NCI-H82 (cell line): Measurements from ENCODE around the gene TTC39C.
"Not testable (repeated sequence)": the region's sequence is repeated elsewhere in the genome, so short reads cannot be mapped to it uniquely, and the experiment has no call there.

Experiments used
- DNase-seq: peaks from one replicate; lab custom pipeline; 2025; lab: John Stamatoyannopoulos, UW

The TTC39C gene

DNA sequence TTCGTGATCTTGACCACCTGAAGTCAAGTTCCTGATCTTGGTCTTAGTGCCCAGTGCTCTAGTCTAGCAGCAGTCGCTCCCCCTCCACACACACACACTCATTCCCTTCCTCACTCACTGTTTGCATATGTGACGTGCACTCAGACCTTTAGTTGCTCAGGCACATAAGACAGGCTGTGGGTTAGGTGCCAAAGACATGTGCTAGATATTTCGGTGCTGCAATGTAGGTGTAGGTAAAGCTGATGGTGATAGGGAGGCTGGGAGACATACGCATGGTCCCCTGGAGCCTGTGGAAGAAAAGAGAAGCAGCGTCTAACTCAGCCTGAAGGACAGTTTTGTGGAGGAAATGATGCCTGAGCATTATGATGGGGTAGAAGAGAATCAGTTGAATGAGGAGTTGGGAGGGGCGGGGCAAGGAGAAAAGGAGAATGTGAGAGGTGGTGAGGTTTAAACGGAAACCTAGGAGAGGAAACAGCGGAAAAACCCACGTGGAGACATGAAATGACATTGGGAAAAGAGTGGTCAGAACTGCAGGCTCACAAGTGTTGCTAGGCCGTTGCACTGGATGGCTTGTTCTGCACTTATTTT is 3.8 kb downstream of the TTC39C start:
- no peak for DNase-seq

DNA sequence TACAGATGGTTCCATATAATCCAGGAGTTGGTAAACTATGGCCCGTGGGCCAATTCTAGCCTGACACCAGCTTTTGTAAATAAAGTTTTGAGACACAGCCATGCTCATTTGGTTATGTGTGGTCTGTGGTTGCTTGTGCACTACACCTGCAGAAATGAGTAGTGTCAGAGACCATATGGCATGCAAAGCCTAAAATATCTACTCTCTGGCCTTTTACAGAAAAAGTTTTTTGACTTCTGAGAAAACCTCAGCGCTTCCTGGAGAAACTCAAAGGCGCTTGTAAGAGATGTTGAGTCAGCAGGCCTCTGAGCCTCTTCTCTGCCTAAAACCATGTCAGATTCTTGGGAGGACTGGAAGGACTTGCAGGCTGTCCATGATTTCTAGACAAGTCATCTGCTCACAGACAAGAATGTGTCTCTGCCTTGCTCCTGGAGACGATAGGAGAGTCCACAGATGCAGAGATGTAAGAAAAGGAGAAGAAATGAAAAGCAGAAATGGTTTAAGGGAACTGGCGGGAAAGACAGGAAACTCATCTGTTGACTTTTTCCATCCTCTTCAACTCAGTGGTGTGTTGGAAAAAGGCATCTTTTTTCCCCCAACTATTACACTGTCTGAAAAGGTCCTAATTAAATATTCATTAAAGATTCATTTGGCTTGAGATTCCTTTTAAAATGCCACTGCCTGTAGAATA is 5.2 kb downstream of the TTC39C start:
- DNase-seq: no peak

DNA sequence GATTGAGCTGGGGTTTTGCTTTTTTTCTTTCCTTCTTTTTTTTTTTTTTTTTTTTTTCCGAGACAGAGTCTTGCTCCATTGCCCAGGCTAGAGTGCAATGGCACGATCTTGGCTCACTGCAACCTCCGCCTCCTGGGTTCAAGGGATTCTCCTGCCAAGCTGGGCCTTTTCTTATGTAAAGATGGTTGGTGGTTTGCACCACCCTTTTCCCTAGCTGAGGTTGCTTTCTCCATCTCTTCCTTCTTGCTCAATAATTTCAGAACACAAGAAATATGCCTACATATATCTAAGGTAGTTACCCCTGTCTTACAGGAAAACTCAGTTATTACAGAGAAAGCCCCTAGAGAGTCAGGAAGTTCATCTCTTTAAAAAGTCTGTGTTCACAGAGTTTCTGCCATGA is 7.0 kb downstream of the TTC39C start:
- DNase-seq: no peak

DNA sequence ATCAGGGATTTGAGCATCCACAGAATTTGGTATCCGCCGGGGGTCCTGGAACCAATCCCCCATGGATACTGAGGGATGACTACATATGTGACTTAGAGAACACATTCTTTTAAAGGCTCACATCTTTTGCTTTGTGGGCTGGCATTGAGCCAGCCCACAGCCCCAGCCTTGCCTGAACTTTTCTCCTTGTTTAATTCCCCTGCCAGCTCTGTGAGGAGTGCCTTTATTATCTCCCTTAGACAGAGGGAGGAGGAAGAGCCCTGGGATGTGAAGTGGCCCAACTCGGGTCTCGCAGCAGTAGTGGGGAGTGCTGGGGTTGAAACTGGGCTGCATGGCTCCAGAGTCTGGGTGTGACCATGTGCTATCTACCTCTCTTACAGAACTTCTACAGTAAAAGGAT is 7.6 kb downstream of the TTC39C start:
- DNase-seq: no peak

DNA sequence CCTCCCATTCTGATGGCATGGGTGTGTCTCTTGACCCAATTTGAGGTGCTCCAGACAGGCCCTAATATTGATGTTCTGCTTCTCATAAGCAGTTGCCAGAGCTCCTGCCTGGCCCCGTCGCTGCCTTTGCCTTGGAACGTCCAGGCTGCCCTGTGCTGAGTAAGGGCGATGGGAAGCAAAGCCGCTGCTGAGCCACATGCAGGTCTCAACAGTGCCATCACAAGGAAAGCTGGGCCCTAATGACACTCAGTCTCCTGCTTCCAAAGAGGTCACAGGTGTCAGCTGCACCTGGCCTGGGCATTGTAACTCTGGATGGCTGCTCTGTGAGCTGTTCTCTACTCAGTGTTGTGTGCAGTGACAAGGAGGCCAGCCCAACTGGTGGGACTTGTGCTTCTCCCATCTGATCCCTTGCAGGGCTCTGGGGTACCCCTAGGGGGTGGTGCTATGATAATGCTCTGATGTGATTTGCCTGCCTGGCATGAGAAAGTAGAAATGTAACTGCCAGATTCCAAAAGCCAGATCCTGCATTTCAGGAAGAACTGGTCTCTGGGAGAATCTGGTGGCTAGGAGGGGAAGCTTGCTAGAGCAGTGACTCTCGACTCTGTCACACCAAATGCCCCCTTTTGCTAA is 8.7 kb downstream of the TTC39C start:
- DNase-seq: peak; percentile 38

DNA sequence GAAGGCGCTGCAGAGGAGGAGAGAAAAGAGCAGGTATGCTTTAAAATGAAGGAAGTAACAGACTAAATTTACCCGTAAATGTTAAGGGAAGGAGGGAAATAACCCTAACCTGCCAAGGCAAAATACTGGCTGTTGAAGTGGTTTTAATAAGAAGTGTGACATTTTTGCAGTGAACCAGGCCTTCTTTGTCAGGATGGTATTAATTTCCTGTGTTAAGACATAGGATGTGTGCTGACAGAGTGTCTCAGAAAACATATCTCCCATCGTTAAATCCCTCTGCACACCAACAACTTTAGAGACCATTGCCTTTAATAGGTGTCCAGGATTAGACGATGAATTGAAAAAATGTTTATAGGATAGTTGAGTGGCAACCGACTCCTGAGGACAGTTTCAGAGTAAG is 9.9 kb downstream of the TTC39C start:
- DNase-seq: no peak

DNA sequence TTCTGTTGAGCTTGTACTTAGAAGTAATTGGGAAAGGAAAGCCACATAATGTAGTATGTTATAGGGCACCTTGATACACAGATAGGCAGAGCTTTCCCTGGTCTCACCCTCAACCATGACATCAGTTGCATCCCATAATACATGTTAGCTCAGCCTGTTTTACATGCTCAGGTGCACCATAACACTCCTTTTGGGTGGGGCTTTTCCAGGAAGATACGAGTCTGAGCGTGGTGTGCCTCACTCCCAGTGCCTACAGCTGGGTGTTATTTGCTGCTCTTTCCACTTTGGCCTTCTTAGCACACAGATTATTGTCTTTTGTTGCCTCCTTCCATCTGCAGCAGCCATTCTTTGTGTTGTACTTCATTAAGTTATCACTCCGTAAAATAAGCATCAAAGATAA is 11.9 kb downstream of the TTC39C start:
- DNase-seq: no peak

DNA sequence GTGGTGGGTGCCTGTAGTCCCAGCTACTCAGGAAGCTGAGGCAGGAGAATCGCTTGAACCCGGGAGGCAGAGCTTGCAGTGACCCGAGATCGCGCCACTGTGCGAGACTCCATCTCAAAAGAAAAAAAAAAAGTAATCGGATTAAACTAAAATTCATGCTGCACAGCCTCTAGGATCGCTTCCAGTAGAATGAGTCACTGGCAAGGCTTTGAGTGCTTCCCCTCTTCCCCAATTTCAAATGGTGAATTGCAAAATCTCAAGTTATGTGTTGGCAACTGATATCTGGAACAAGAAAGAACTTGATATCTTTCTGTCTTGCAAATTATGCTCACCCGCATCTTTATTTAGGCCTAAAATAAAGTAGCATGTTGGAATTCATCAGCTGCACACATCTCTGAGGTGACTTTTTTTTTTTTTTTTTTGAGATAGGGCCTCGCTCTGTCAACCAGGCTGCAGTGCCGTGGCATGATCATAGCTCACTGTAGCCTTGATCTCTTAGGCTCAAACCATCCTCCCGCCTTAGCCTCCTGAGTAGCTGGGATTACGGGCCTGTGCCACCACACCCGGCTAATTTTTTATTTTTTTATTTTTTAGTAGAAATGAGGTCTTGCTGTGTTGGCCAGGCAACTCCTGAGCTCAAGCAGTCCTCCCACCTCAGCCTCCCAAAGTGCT is 12.7 kb downstream of the TTC39C start:
- DNase-seq: peak; percentile 38

DNA sequence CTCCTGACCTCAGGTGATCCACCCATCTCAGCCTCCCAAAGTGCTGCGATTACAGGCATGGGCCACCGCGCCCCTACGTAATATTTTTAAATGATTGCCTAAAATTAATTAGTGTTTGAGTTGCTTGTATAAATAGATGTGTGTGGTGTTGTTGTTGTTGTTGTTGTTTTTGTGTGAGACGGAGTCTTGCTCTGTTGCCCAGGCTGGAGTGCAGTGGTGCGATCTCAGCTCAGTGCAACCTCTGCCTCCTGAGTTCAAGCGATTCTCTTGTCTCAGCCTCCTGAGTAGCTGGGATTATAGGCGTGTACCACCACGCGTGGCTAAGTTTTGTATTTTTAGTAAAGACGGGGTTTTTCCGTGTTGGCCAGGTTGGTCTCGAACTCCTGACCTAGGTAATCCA is 14.4 kb downstream of the TTC39C start:
- not testable (repeated sequence) for DNase-seq

DNA sequence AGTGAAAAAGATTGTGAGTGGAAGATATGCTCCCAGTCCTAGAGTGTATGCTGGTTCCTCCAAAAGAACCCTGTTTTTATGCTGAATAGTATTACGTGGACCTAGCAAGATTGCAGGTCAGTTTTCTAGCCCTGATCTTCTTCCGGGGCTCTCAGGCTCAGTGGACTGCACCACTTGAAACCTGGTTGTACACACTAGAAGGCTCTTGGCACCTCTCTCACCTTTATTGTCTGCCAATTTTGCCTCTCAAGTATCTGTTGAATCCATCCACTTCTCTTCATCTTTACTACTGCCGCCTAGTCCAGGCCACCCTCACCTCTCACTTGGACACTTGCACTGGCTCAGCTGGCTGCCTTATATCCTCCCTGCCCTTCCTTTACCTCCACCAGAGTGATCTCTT is 16.8 kb downstream of the TTC39C start:
- no peak for DNase-seq

DNA sequence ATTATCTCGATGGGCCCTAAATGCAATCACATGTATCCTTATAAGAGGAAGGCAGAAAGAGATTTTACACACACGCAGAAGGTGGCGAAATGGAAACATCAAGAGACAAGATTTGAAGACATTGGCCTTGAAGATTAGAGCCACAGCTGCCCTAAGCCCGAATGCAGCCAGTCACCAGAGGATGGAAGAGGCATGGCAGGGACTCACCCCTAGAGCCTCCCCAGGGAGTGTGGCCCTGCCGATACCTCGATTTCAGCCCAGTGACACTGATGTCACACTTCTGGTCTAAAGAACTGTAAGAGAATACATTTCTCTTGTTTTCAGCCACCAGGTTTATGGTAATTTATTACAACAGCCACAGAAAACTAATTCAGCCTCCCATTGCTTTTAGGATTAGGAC is 17.4 kb downstream of the TTC39C start:
- peak; percentile 96 for DNase-seq

DNA sequence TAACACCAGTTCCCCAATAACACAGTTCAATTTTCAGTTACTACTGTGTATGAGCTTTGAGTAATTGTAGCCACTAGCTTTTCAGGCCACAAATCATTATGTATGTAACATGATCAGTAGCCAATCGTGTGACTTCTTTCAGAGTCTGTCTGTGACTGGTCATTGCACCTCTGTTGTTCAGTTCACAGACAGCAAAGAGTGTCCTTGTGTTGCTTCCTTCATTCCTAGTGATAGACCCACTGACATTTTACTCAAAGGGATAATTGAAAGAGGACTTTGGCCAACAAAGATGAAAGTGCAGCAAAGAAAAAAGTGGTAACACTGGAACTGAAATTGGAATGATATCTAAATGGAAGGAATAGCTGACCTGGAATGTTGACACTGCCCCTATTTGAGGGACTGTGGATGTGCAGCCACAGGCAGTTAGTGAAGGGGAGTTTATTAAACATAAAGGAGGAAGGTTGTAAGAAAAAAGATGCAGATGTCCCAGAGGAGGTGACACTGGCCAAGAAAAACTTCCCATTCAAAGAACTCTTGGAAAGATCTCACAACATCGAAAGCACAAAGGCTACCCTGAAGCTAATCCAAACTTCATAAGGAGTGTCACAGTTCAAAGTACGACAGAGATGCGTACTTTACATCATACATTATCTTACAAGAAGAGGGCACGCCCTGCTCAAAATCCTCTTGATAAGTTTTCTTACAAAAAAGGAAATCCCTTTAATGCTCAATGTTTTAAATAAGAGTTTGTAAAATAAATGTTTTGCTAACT is 19.3 kb downstream of the TTC39C start:
- no peak for DNase-seq

DNA sequence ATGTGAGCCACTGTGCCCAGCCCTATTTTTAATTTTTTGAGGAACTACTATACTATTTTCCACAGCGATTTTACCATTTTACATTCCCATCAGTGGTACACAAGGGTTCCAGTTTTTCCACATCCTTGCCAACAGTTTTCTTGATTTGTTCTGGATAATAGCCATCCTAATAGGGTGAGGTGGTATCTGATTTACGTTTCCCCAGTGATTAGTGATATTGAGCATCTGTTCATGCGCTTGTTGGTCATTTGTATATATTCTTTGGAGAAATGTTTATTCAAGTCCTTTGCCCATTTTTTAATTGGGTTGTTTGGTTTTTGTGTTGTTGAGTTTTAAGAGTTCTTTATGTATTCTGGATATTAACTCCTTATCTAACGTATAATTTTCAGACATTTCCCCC is 20.8 kb downstream of the TTC39C start:
- DNase-seq: no peak

DNA sequence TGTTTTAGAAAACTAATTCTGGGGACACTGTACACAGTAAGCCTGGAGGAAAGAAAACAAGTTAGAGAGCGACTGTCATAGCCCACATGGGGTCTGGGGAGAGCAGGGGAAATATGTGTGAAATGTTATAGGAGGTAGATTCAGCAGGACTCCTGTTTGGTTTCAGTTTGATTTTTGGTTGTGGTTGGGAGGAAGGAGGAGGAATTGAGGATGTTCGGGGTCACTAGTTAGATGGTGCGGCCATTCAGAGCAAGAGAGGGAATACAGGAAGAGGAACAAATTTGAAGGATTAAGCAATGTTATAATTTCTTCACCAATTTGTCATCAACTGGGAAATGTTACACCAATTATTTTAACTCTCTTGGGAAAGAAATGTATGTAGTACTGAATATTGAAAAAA is 25.1 kb downstream of the TTC39C start:
- no peak for DNase-seq

DNA sequence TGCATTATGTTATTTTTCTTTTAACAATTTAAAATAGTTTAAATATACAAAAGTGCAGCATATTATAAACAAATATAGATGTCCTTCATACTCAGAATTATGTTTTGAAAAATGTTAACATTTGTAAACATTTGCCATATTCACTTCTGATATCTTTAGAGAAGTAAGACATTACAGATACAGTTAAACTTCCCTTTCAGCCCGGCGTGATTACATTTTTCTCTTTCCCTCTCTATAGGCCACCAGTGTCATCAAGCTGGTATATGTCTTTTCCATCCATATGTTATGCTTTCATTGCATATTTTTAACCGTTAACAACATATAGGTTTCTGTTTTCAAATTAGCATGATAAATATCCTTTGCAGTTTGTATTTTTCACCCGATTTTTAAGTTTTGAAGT is 27.1 kb downstream of the TTC39C start:
- no peak for DNase-seq

DNA sequence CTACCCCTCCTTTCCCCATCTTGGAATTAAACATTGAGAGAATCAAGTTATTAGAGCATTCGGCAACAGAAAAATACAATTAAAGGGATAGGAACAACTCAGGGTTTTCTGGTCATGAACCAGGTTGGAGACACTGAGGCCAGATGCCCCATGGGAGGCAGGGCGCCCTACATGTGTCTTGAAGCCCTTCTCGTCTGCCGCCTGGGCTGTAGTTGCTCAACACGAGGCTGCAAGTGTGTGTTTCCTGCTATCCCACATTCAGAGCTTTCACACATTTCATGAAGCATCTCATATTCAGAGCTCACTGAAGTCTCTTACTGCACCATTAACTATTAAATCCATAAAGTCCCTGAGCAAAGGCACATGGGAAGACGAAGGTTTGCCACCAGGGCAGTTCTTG is 28.8 kb downstream of the TTC39C start:
- no peak for DNase-seq

DNA sequence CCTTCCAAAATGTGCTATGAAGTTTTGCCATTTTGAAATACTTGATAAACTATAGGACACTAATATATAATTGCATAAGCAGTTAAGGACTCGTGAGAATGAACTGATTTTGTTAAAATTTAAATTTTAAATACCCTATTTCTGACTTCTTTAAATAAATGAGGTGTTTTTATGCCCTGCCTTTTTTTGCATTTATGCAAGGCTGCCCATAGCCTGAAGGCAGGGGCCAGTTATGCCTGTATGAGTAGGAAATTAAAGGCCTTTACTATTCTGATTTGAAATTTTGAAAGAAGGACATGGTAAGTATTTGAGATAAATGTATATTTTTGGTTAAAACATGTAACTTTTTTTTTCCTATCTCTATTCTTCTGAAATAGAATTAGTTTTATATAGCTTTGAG is 33.7 kb downstream of the TTC39C start:
- no peak for DNase-seq

DNA sequence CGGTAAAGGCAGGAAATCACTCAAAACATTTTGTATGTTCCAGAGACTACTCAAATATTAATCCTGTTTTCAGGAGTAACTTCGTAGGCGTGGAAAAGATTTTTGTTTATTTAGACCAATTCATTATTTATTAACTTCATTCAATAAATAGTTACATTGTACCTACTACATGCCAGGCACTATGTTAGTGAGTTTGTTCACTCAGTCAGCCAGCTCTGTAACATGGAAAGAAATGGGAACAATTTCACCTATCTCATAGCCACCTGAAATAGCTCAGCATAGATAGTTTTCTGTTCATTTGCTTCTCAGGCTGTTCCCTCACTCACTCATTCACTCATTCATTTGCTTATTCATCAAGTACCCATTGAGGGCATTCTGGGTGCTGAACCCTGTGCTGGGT is 34.6 kb downstream of the TTC39C start:
- no peak for DNase-seq

DNA sequence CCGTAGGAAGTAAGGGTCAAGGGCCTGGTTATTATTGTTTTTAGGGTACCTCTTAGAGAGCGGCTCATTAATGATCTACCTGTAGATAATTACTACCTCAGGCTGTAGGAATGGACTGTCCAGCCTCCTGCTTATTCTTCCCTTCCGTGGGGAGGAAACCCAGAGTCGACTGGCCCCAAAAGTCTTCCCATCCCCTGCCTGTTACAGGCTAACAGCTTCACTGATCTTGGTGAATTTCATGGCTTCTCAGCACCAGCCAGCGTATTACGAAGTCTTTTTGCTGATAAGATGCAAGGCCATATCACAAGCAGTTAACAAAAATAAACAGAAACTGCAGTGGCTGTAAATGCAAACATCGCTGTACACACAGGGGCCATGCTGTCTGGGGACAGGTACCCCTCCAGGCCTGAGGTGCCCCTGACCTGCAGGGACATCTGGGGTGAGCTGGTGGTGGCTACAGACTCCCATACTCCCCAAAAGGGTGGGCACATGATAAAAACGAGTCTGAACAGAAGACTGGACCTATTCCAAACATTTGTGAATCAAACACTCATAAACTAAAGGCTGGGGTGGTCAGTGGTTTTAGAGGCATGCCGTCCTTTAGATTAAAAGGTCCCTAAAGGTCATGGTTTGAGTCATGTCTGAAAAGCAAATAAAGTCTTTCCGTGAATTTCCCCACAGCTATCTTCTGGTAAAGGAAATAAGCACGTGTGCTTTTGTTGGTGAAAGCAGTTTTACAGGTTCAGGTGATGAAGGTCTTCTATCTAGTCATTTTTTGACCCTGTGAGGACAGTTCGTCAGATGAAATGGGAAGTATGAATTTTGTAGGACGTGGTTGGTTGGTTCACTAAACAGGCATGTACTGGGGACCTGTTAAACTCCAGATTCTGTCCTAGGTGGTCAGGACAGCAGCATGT is 36.7 kb downstream of the TTC39C start:
- DNase-seq: no peak

DNA sequence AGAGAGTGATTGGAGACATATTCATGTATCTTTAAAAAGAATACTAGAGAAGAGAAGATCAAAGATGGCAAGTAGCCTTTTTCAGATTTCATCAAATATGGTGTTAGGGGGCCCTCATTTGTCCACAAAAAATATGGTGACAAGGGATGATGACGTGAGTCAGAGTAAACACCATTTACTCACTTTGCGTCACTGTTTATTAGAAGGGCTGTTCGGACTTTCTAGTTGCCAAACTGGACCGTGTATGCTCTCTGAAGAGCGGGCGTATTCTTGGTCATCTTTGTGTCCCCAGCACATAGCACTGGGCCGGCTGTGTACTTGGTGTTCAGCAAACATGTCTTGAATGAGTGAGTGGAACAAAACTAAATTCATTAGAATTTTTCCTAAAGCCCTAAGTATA is 37.5 kb downstream of the TTC39C start:
- no peak for DNase-seq

DNA sequence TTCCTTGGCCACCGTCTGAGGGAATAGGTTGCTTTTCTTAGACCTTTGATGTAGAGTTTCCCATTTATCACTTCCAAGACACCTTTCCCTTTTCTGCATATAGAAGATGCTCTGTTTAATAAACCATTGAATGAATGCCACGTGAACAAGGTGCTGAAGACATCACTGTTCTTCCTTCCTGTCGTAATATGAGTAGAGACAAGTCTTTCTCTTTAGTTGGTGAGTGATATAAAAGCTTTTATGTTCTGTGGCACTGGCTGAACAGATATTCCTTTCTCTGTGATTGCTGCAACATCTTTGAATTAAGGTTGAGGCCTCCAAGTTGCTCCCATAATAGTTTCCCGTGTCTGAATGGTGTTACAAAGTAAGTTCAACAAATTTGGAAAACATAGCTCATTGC is 38.7 kb downstream of the TTC39C start:
- no peak for DNase-seq
